ENCODE data around the gene KLHDC1.
A peak's percentile ranks its signal among the peaks of the same experiment; 100 is the strongest.
"Not testable (repeated sequence)": the region's sequence is repeated elsewhere in the genome, so short reads cannot be mapped to it uniquely, and the experiment has no call there.

Gene KLHDC1

DNA sequence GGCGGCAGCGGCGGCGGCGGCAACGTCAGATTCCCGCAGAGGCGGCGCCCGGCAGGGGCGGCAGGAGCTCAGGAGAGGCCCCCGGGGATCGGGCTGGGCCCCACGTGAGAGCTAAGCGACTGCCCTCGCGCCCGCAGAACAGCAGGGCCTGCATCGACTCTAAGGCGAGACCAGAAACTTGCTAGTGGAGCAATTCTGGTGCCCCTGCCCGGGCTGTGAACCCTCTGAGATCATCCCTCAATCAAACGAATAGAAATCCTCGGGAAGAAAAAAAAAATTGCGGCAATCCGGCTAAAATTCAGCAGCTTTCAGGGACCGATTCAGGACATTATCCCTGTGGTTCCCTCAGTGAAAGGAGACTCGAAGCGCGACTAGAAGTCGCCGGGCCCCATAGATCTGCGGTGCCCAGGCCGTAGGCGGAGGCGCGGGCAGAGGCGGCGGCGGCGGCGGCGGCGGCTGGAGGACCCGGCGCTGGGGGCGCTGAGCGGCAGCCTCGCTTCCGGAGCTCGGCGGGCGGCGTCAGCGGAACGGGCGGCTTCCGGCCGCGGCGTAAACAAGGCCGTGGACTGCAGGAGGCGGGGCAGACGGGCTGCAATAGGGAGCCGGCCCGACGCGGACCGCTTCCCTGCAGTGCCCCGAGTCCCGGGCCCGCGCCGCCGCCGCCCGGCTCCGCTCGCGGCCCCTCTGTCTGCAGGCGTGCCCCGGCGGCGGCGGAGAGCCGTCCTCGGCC is 74.8 kb downstream of the KLHDC1 start, which contains the start of gene KLHDC2:
Gene KLHDC2, plus strand, starts transcription at position 583 of the 730 bp plus-strand sequence. CDS start 316 bp downstream, outside the sequence.
- peak; percentile 94 for DNase-seq (ENCODE audit: low spot score)
- TF ChIP-seq, protein P1, sequence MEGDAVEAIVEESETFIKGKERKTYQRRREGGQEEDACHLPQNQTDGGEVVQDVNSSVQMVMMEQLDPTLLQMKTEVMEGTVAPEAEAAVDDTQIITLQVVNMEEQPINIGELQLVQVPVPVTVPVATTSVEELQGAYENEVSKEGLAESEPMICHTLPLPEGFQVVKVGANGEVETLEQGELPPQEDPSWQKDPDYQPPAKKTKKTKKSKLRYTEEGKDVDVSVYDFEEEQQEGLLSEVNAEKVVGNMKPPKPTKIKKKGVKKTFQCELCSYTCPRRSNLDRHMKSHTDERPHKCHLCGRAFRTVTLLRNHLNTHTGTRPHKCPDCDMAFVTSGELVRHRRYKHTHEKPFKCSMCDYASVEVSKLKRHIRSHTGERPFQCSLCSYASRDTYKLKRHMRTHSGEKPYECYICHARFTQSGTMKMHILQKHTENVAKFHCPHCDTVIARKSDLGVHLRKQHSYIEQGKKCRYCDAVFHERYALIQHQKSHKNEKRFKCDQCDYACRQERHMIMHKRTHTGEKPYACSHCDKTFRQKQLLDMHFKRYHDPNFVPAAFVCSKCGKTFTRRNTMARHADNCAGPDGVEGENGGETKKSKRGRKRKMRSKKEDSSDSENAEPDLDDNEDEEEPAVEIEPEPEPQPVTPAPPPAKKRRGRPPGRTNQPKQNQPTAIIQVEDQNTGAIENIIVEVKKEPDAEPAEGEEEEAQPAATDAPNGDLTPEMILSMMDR (IDR thresholded peaks at IDR 0.05; ENCODE audit: extremely low read depth, missing control alignments), result peak; percentile 60

DNA sequence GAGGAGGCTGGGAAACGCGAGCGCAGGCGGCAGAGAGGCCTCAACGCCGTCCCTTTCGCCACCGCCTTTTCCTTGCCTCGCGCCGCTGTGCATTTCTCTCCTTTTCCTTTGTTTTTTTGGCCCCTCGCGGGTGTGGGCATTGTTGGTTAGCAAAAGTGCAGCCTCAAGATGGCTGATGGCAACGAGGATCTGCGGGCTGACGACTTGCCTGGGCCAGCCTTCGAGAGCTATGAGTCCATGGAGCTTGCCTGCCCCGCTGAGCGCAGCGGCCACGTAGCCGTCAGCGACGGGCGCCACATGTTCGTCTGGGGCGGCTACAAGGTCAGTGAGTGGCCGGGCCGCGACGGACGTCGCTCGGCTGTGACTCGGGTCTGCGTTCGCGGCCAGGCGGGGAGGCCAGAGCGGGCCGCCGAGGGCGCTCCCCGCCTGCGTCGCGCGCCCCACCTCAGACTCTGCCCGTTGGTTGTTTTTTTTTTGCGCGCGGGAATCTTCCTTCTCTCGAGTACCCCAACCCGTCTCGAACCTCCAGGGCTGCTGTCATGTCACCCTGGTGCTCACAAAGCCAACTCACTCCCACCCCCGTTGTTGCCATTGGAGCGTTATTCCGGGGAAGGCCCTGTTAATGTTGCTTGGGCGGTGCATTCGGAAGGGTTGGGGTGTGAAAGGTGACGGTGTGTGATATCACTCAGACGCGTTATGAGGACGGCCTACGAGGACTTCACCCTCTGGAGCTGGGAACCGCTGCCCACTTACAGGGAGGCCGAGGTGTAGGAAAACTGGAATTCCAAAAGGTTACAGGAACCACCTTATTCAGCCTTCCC is 75.6 kb downstream of the KLHDC1 start:
- TF ChIP-seq, protein P1 (IDR thresholded peaks at IDR 0.05; ENCODE audit: extremely low read depth, missing control alignments), result no peak
- DNase-seq (ENCODE audit: low spot score), result peak; percentile 66

DNA sequence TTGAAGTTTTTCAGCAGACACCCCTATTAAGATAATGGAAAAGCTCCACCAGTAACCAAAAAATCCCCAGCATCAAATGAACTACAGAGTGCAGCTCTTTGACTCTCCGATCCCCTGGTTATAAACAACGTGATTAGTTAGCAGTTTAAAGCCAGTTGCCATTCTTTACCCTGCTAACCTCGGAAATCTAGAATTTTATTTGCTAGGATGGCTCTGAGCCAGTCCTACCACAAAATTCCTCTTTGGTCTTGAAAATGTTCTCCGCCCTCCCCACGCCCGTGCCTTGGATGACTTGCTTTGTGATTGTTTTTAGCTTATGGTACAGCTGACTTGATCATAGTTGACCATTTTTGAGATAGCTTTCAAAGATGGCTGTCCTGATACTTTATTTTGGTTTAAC is 76.3 kb downstream of the KLHDC1 start:
- no peak for DNase-seq (ENCODE audit: low spot score)
- TF ChIP-seq, protein P1 (IDR thresholded peaks at IDR 0.05; ENCODE audit: extremely low read depth, missing control alignments), result no peak

DNA sequence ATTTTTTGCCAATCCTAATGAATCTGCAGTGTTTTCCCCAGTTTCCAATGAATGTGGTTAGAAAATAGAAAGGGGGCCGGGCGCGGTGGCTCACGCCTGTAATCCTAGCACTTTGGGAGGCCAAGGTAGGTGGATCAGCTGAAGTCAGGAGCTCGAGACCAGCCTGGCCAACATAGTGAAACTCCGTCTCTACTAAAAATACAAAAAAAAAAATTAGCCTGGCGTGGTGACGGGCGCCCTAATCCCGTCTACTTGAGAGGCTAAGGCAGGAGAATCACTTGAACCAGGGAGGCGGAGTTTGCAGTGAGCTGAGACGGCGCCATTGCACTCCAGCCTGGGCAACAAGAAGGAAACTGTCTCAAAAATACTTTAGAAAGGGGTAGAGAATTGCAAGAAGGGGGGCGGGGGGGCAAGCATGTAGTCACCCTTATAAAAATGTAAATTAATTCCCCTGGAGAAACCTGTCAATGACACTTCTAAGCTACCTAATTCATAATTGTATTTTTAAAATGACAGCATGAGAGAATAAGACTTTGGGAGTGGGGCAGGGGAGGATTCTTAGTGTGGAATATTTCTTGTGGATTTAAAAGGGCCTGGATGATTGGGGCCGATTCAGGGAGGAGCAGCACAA is 76.8 kb downstream of the KLHDC1 start:
- TF ChIP-seq, protein P1 (IDR thresholded peaks at IDR 0.05; ENCODE audit: extremely low read depth, missing control alignments), result no peak
- DNase-seq (ENCODE audit: low spot score), result no peak

DNA sequence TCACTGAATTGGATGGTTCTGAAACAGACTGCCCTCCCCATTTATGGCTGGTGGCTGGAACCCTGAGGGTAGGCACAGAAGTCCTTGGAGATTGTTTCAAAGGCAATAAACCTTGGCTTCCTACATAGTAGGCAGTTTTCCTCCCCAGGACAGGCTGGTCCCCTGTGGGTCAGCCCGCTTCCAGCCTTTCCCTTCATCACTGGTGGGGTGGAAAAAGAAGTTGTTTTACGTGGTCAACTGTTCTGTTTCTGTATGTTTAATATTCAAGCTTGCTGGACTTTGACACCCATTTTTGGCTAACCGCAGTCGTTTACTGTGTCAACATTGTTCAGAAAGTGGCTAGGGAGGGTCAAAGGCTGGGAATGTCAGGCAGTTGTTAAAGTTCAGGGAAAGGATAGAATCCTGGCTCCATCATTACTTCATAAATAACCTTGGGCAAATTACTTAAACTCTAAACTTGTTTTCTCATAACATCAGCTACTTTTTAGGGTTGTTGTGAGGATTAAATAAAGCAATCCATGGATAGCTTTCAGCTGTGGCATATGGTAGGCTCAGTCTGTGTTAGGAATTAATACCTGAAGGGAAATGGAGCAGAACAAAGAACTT is 77.4 kb downstream of the KLHDC1 start:
- DNase-seq (ENCODE audit: low spot score), result no peak
- TF ChIP-seq, protein P1 (IDR thresholded peaks at IDR 0.05; ENCODE audit: extremely low read depth, missing control alignments), result no peak

DNA sequence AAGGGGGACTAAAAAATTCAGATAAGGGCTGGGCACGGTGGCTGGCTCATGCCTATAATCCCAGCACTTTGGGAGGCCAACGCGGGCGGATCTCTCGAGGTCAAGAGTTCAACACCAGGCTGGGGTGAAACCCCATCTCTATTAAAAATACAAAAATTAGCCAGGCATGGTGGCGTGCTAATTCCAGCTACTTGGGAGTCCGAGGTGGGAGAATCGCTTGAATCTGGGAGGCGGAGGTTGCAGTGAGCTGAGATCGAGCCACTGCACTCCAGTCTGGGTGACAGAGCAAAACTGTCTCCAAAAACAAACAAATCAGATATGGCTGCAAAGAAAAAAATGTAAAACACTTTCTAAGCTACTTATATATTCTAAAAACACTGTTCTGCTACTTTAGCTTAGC is 78.8 kb downstream of the KLHDC1 start:
- DNase-seq (ENCODE audit: low spot score), result not testable (repeated sequence)

DNA sequence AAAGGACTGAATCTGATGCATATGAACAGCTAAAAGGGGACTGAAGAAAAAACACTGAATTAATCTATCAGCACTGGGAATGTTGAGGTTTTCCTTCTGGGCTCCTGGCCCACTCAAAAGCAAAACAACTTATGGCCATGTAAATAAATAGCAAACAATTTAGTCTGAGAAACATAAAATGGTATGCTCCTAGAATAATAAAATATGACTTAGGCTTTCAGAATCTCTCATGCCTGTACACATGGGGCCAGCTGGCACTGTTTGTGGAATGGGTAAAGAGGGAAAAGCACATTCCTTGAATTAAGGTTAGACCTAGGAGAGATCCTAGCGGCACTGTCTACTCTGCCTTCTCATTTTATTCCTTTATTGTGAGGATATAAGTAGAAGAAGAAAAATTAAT is 81.2 kb downstream of the KLHDC1 start:
- TF ChIP-seq, protein P1 (IDR thresholded peaks at IDR 0.05; ENCODE audit: extremely low read depth, missing control alignments), result no peak
- DNase-seq (ENCODE audit: low spot score), result no peak

Data from GM20000 (cell line).